Neural progenitor cell (in vitro differentiated cells): ENCODE data around the gene GSDME. TPM values are rescaled to one million over a fixed set of nuclear protein-coding genes. Genes with fewer than 3 reads are reported as not detected.
A peak's percentile ranks its signal among the peaks of the same experiment; 100 is the strongest.
"Not testable (repeated sequence)": the region's sequence is repeated elsewhere in the genome, so short reads cannot be mapped to it uniquely, and the experiment has no call there.

Experiments
- DNase-seq: peaks from one replicate; pipeline ENCODE4 v3.0.0-alpha.2; 2016; ENCODE audit warnings: low spot score
- H2AFZ ChIP-seq: fragments of 200-600 bp; sonication (generic); replicated peaks from 2 replicates; pipeline ENCODE4 v1.6.1; 2016; ENCODE audit warnings: antibody characterized with exemption
- H3F3A ChIP-seq: fragments of 200-600 bp; sonication (generic); 2 replicates; pipeline ENCODE4 v1.6.1; 2016; ENCODE audit warnings: antibody characterized with exemption, low read depth
- H3K27ac ChIP-seq: fragments of 200-600 bp; sonication (generic); 2 replicates; pipeline ENCODE4 v1.5.1; 2016; ENCODE audit warnings: mild to moderate bottlenecking
- H3K27me3 ChIP-seq: fragments of 200-600 bp; sonication (generic); 2 replicates; pipeline ENCODE4 v1.6.1; 2016; ENCODE audit warnings: mild to moderate bottlenecking, moderate library complexity
- H3K36me3 ChIP-seq: fragments of 200-600 bp; sonication (generic); 2 replicates; pipeline ENCODE4 v1.5.1; 2016
- H3K4me1 ChIP-seq: fragments of 200-600 bp; sonication (generic); 2 replicates; pipeline ENCODE4 v1.6.1; 2016; ENCODE audit warnings: mixed run types
- H3K4me2 ChIP-seq: fragments of 200-600 bp; sonication (generic); 2 replicates; pipeline ENCODE4 v1.6.1; 2016
- H3K4me3 ChIP-seq: fragments of 200-600 bp; sonication (generic); 2 replicates; pipeline ENCODE4 v1.5.1; 2016
- H3K79me2 ChIP-seq: fragments of 200-600 bp; sonication (generic); 2 replicates; pipeline ENCODE4 v1.6.1; 2016; ENCODE audit warnings: low read depth
- H3K9ac ChIP-seq: fragments of 200-600 bp; sonication (generic); 2 replicates; pipeline ENCODE4 v1.6.1; 2016
- H3K9me3 ChIP-seq: fragments of 200-600 bp; sonication (generic); 2 replicates; pipeline ENCODE4 v1.5.1; 2016; ENCODE audit warnings: low read depth
- H4K20me1 ChIP-seq: fragments of 200-600 bp; sonication (generic); 2 replicates; pipeline ENCODE4 v1.6.1; 2016; ENCODE audit warnings: low read depth
- H3K27ac Mint-ChIP-seq: 3 replicates; pipeline ENCODE4 v1.8.0; 2021; ENCODE audit warnings: mixed read lengths
- H3K27me3 Mint-ChIP-seq: 2 replicates; pipeline ENCODE4 v1.8.0; 2022; ENCODE audit warnings: low read depth, mild to moderate bottlenecking, inconsistent platforms, moderate library complexity, mixed read lengths; ENCODE audit not compliant: insufficient read depth
- H3K36me3 Mint-ChIP-seq: 3 replicates; pipeline ENCODE4 v1.8.0; 2021; ENCODE audit warnings: mixed read lengths
- H3K4me1 Mint-ChIP-seq: 3 replicates; pipeline ENCODE4 v1.8.0; 2021; ENCODE audit warnings: mixed read lengths
- H3K4me3 Mint-ChIP-seq: 3 replicates; pipeline ENCODE4 v1.8.0; 2021; ENCODE audit warnings: mild to moderate bottlenecking, moderate library complexity, mixed read lengths
- H3K9me3 Mint-ChIP-seq: 3 replicates; pipeline ENCODE4 v1.8.0; 2020; ENCODE audit warnings: mixed read lengths
- EZH2 ChIP-seq: fragments of 200-600 bp; sonication (generic); IDR thresholded peaks from 2 replicates; pipeline ENCODE4 v1.6.1; 2017; ENCODE audit warnings: antibody characterized with exemption, mild to moderate bottlenecking, moderate library complexity
- EZH2phosphoT487 ChIP-seq: fragments of 200-600 bp; sonication (generic); IDR thresholded peaks from 2 replicates; pipeline ENCODE4 v1.6.1; 2017; ENCODE audit warnings: antibody characterized with exemption
- total RNA-seq: library from RNA; depleted of rRNA; stranded (reverse); fragments of >200 nt; gene quantifications from 2 replicates; pipeline ENCODE4 v1.2.3, GENCODE V29; 2015; ENCODE audit warnings: low replicate concordance
- TF ChIP-seq, protein P1 (sequence below): fragments of 200-600 bp; sonication (generic); IDR thresholded peaks from 2 replicates; pipeline ENCODE4 v1.5.1; 2017; ENCODE audit warnings: antibody characterized with exemption, mild to moderate bottlenecking

Gene GSDME
- total RNA-seq, 1 donor from 2014 or later, result 15.5 TPM

- Mint-ChIP-seq H3K4me1 (peaks cover 20% of the 10 kb centered on the region), H3K4me3 (no peak overlapping the region), H3K36me3 (peaks cover 13% of the 10 kb centered on the region), H3K27me3 (peaks cover 2% of the 10 kb centered on the region), H3K9me3 (peaks cover 2% of the 10 kb centered on the region), H3K27ac (no peak overlapping the region)
- Histone ChIP-seq H3K27ac (no peak overlapping the region), H3K9ac (no peak overlapping the region), H3K4me1 (no peaks in the 10 kb centered on the region), H3K27me3 (no peaks in the 10 kb centered on the region), H3F3A (peaks cover 8% of the 10 kb centered on the region), H2AFZ (no peak overlapping the region), H3K4me3 (no peak overlapping the region), H3K36me3 (no peaks in the 10 kb centered on the region), H3K4me2 (no peak overlapping the region), H4K20me1 (no peaks in the 10 kb centered on the region), H3K9me3 (no peaks in the 10 kb centered on the region), H3K79me2 (no peaks in the 10 kb centered on the region)
- no peak for DNase-seq
- TF ChIP-seq, protein P1, sequence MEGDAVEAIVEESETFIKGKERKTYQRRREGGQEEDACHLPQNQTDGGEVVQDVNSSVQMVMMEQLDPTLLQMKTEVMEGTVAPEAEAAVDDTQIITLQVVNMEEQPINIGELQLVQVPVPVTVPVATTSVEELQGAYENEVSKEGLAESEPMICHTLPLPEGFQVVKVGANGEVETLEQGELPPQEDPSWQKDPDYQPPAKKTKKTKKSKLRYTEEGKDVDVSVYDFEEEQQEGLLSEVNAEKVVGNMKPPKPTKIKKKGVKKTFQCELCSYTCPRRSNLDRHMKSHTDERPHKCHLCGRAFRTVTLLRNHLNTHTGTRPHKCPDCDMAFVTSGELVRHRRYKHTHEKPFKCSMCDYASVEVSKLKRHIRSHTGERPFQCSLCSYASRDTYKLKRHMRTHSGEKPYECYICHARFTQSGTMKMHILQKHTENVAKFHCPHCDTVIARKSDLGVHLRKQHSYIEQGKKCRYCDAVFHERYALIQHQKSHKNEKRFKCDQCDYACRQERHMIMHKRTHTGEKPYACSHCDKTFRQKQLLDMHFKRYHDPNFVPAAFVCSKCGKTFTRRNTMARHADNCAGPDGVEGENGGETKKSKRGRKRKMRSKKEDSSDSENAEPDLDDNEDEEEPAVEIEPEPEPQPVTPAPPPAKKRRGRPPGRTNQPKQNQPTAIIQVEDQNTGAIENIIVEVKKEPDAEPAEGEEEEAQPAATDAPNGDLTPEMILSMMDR, result no peak
- TF ChIP-seq EZH2phosphoT487, result no peak
Observed at GRCh38 chr7:24797270-24797669, 40.0 kb upstream of the GSDME start.

- H3K27ac Mint-ChIP-seq, result no peak overlapping the region
- H3K9me3 Mint-ChIP-seq, result peaks cover 4% of the 10 kb centered on the region
- no peak for DNase-seq
Observed at GRCh38 chr7:24795407-24795767, 38.1 kb upstream of the GSDME start.

DNA sequence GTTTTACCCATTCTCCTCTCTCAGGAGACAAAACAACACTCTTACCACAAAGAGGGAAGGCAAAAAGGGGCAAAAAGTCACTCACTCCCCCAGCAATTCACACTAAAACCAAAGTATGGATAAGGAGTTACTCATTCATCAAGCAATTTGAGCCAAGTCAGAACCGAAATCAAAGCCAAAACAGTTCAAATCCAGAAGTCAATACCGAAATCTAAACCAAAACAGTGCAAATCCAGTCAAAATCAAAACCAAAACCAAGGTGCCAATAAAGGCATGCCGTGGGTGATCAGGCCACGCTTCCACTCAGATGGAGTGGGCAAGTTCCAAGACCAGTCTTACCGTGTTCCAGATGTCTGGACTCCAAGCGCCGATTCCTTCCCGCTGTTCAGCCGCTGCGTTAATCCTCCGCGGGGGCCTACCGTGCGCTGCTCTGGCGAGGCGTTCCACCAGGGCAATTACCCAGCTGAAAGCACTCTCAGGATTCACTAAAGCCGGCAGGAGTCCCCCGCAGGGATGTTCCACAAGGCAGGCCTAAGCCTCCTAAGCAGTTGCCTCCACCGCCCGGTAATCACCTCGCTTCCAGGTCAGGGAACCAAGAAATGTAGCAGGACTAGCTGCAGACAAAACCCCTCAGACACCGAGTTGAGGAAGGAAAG is 37.6 kb upstream of the GSDME start:
- H3K4me3 Mint-ChIP-seq, H3F3A ChIP-seq, H3K9ac ChIP-seq, H3K4me1 ChIP-seq, H3K9me3 ChIP-seq, H3K27me3 Mint-ChIP-seq, H4K20me1 ChIP-seq, H3K79me2 ChIP-seq, H3K36me3 Mint-ChIP-seq, H3K4me3 ChIP-seq, H3K9me3 Mint-ChIP-seq, H2AFZ ChIP-seq, H3K4me2 ChIP-seq, H3K27me3 ChIP-seq, H3K27ac Mint-ChIP-seq, H3K36me3 ChIP-seq, H3K27ac ChIP-seq: not testable (repeated sequence)
- H3K4me1 Mint-ChIP-seq, result peaks cover 20% of the 10 kb centered on the region
- peak; percentile 21 for DNase-seq

More at GRCh38 chr7:24795407-24795767, 38.1 kb upstream of the GSDME start:
- TF ChIP-seq EZH2, result no peak
- TF ChIP-seq EZH2phosphoT487, result no peak
- TF ChIP-seq, protein P1, result no peak
- no peaks in the 10 kb centered on the region for H3K36me3 ChIP-seq
- H3K4me3 ChIP-seq, result no peak overlapping the region
- H3K27ac ChIP-seq, result no peak overlapping the region
- H3K9me3 ChIP-seq, result no peaks in the 10 kb centered on the region
- Mint-ChIP-seq H3K4me3 (no peak overlapping the region), H3K4me1 (peaks cover 20% of the 10 kb centered on the region), H3K36me3 (peaks cover 2% of the 10 kb centered on the region), H3K27me3 (peaks cover 2% of the 10 kb centered on the region)
- H3K4me2 ChIP-seq, result no peak overlapping the region
- H3K27me3 ChIP-seq, result no peaks in the 10 kb centered on the region
- H3K79me2 ChIP-seq, result no peaks in the 10 kb centered on the region
- no peaks in the 10 kb centered on the region for H4K20me1 ChIP-seq
- no peak overlapping the region for H2AFZ ChIP-seq
- H3K9ac ChIP-seq, result no peak overlapping the region
- peaks cover 8% of the 10 kb centered on the region for H3F3A ChIP-seq
- H3K4me1 ChIP-seq, result no peaks in the 10 kb centered on the region

GRCh38 chr7:24793982-24794648 is 36.9 kb upstream of the GSDME start:
- peaks cover 2% of the 10 kb centered on the region for H3K36me3 Mint-ChIP-seq
- no peak overlapping the region for H3K4me2 ChIP-seq
- H4K20me1 ChIP-seq, result no peaks in the 10 kb centered on the region
- no peak for DNase-seq
- no peak overlapping the region for H3K27ac ChIP-seq
- no peak overlapping the region for H3K4me3 ChIP-seq
- H3K9ac ChIP-seq, result no peak overlapping the region
- H3F3A ChIP-seq, result peaks cover 8% of the 10 kb centered on the region
- H3K9me3 ChIP-seq, result no peaks in the 10 kb centered on the region
- H3K4me3 Mint-ChIP-seq, result no peak overlapping the region
- H3K36me3 ChIP-seq, result no peaks in the 10 kb centered on the region
- no peaks in the 10 kb centered on the region for H3K27me3 ChIP-seq
- H3K4me1 ChIP-seq, result no peaks in the 10 kb centered on the region
- H3K27me3 Mint-ChIP-seq, result peaks cover 2% of the 10 kb centered on the region
- peaks cover 12% of the 10 kb centered on the region for H3K9me3 Mint-ChIP-seq
- no peak for TF ChIP-seq EZH2phosphoT487
- no peak for TF ChIP-seq EZH2
- TF ChIP-seq, protein P1, result no peak
- no peak overlapping the region for H2AFZ ChIP-seq
- no peak overlapping the region for H3K27ac Mint-ChIP-seq
- H3K4me1 Mint-ChIP-seq, result peaks cover 15% of the 10 kb centered on the region
- no peaks in the 10 kb centered on the region for H3K79me2 ChIP-seq
